Keratinocyte (primary cell): ENCODE results near the gene CCDC179. TPM values are rescaled to one million over a fixed set of nuclear protein-coding genes. Genes with fewer than 3 reads are reported as not detected.

Experiments used
- DNase-seq: peaks from one replicate; pipeline ENCODE4 v3.0.0-alpha.2; 2011; ENCODE audit warnings: low read depth, missing footprints, low spot score
- FAIRE-seq: peaks from 2 replicates; lab custom pipeline; 2011; peaks lifted over from hg19 to GRCh38; lab: Jason Lieb, UNC
- H2AFZ ChIP-seq: 2 replicates; pipeline ENCODE4 v1.6.0; 2012; ENCODE audit warnings: low read length, control low read depth, inconsistent platforms; ENCODE audit not compliant: control insufficient read depth
- H3K27ac ChIP-seq: 2 replicates; pipeline ENCODE4 v1.5.1; 2011; ENCODE audit warnings: low read length; ENCODE audit not compliant: control insufficient read depth, insufficient read depth
- H3K27me3 ChIP-seq: 3 replicates; pipeline ENCODE4 v1.6.0; 2011; ENCODE audit warnings: low read length; ENCODE audit not compliant: control insufficient read depth, insufficient read depth; ENCODE audit errors: extremely low read depth
- H3K36me3 ChIP-seq, 2 experiments: 2 replicates in 1 of 2; 3 replicates in 1 of 2; pipeline ENCODE4 v1.5.1; 2011; ENCODE audit warnings: low read length in 2 of 2, mild to moderate bottlenecking in 1 of 2; ENCODE audit not compliant: control insufficient read depth in 2 of 2, insufficient read depth in 2 of 2; ENCODE audit errors: extremely low read depth in 1 of 2
- H3K4me1 ChIP-seq: 3 replicates; pipeline ENCODE4 v1.5.1; 2011; ENCODE audit warnings: low read length; ENCODE audit not compliant: control insufficient read depth, insufficient read depth; ENCODE audit errors: extremely low read depth
- H3K4me2 ChIP-seq: 3 replicates; pipeline ENCODE4 v1.6.0; 2011; ENCODE audit warnings: low read depth, low read length; ENCODE audit not compliant: control insufficient read depth, insufficient read depth; ENCODE audit errors: extremely low read depth
- H3K4me3 ChIP-seq, 3 experiments: fragments of 200-600 bp in 1 of 3; sonication (generic) in 1 of 3; 2 replicates in 2 of 3; 3 replicates in 1 of 3; pipeline ENCODE4 v1.5.1; 2011 to 2016; ENCODE audit warnings: low read length in 3 of 3, mild to moderate bottlenecking in 3 of 3, control low read depth in 2 of 3, inconsistent platforms in 1 of 3, low read depth in 1 of 3, mixed read lengths in 1 of 3, mixed run types in 1 of 3, moderate library complexity in 1 of 3; ENCODE audit not compliant: control insufficient read depth in 2 of 3, insufficient read depth in 2 of 3; ENCODE audit errors: extremely low read depth in 1 of 3
- H3K79me2 ChIP-seq: 2 replicates; pipeline ENCODE4 v1.6.0; 2012; ENCODE audit warnings: low read length; ENCODE audit not compliant: control insufficient read depth, insufficient read depth
- H3K9ac ChIP-seq: 3 replicates; pipeline ENCODE4 v1.6.0; 2011; ENCODE audit warnings: low read length; ENCODE audit not compliant: control insufficient read depth, insufficient read depth; ENCODE audit errors: extremely low read depth
- H3K9me1 ChIP-seq: 3 replicates; pipeline ENCODE4 v1.6.0; 2011; ENCODE audit warnings: low read length; ENCODE audit not compliant: control insufficient read depth, insufficient read depth; ENCODE audit errors: extremely low read depth
- H3K9me3 ChIP-seq: 2 replicates; pipeline ENCODE4 v1.5.1; 2012; ENCODE audit warnings: low read depth, low read length; ENCODE audit not compliant: control insufficient read depth
- H4K20me1 ChIP-seq: 3 replicates; pipeline ENCODE4 v1.6.0; 2011; ENCODE audit warnings: low read length; ENCODE audit not compliant: control insufficient read depth, insufficient read depth; ENCODE audit errors: extremely low read depth
- EZH2 ChIP-seq: IDR thresholded peaks from one replicate; pipeline ENCODE4 v1.6.1; 2012; ENCODE audit warnings: inconsistent platforms, mild to moderate bottlenecking, low read length, moderate library complexity
- dilution Hi-C: fragments of 300-500 bp; cut with MboI; formaldehyde crosslinking; loops from one replicate; pipeline ENCODE4 v1.7.0; 2020; ENCODE audit warnings: low sequenced_read_pairs; ENCODE audit not compliant: extremely low pct_ligation_motif_present
- polyA minus RNA-seq, 3 experiments: library from RNA; depleted of rRNA, polyadenylated mRNA; stranded (reverse); fragments of >200 nt; gene quantifications; 1 replicate in 1 of 3; 2 replicates in 1 of 3; 3 replicates in 1 of 3; pipeline ENCODE4 v1.2.3, GENCODE V29; 2011
- polyA plus RNA-seq, 5 experiments: library from polyadenylated mRNA; depleted of rRNA in 3 of 5; stranded (reverse) in 3 of 5; stranded (forward) in 1 of 5; unstranded in 1 of 5; fragments of >200 nt; gene quantifications; 1 replicate in 1 of 5; 2 replicates in 3 of 5; 3 replicates in 1 of 5; pipeline versions ENCODE4 v1.2.1 to v1.2.3, GENCODE V29; 2011 to 2012; ENCODE audit warnings: missing spikeins in 2 of 5, low read depth in 1 of 5, low replicate concordance in 1 of 5
- TF ChIP-seq, protein P1 (sequence below), 3 experiments: IDR thresholded peaks in 1 of 3; conservative IDR thresholded peaks in 1 of 3; optimal IDR thresholded peaks in 1 of 3; 2 replicates in 2 of 3; 3 replicates in 1 of 3; pipeline versions ENCODE3 to v1.5.1; 2011; ENCODE audit warnings: low read length in 3 of 3, mild to moderate bottlenecking in 3 of 3, moderate library complexity in 2 of 3, control low read depth in 1 of 3, inconsistent platforms in 1 of 3; ENCODE audit not compliant: insufficient read depth in 2 of 3; ENCODE audit errors: extremely low read depth in 1 of 3

The CCDC179 gene
- not detected in 3 replicates for polyA plus RNA-seq
- polyA plus RNA-seq (2011; ENCODE audit: low read depth): not detected
- polyA plus RNA-seq (2011; cell fraction: cytosol; rRNA removed): not detected in 2 replicates
- polyA plus RNA-seq (2011; cell fraction: nucleus; rRNA removed): not detected in 2 replicates
- not detected in 2 replicates for polyA plus RNA-seq (2012; ENCODE audit: low replicate concordance)
- polyA minus RNA-seq: not detected in 3 replicates
- not detected for polyA minus RNA-seq (2011; cell fraction: cytosol; rRNA and poly(A)+ RNA removed)
- not detected in 2 replicates for polyA minus RNA-seq (2011; cell fraction: nucleus; rRNA and poly(A)+ RNA removed)

DNA sequence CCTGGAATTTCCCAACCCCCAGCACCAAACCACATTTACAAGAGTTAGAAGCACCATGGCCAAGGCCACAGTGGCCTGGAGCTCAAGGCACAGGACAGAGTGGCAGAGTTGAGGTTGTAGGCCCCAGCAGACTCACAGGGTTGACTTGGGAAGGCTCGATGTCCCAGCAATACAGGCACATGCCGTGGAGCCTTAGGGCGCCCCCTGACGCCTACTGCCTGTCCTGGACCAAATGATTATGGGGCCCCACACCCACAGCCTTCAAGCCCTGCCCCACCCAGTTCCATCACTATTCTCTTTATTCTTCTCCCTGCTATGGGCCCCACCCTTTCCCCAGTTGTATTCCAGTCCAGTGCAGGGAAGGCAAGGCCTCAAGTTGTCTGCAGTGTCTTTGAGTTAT lies at the start of gene CCDC179:
Gene CCDC179, minus strand, starts transcription at position 234 of the 400 bp plus-strand sequence. Its CDS starts 53 bp downstream, at position 181.
- Histone ChIP-seq H3K9me3 (no peaks in the 10 kb centered on the region), H3K4me2 (no peak within 1 kb of the TSS), H3K9ac (no peak within 1 kb of the TSS), H3K36me3 (no peaks in the 10 kb centered on the region), H3K79me2 (no peaks in the 10 kb centered on the region), H3K4me3 (no peak within 1 kb of the TSS), H3K4me1 (no peaks in the 10 kb centered on the region), H4K20me1 (no peaks in the 10 kb centered on the region), H3K27me3 (no peaks in the 10 kb centered on the region), H2AFZ (no peak within 1 kb of the TSS), H3K27ac (no peak within 1 kb of the TSS), H3K9me1 (no peaks in the 10 kb centered on the region)
- DNase-seq (no peak), FAIRE-seq (no peak)
- TF ChIP-seq, protein P1, sequence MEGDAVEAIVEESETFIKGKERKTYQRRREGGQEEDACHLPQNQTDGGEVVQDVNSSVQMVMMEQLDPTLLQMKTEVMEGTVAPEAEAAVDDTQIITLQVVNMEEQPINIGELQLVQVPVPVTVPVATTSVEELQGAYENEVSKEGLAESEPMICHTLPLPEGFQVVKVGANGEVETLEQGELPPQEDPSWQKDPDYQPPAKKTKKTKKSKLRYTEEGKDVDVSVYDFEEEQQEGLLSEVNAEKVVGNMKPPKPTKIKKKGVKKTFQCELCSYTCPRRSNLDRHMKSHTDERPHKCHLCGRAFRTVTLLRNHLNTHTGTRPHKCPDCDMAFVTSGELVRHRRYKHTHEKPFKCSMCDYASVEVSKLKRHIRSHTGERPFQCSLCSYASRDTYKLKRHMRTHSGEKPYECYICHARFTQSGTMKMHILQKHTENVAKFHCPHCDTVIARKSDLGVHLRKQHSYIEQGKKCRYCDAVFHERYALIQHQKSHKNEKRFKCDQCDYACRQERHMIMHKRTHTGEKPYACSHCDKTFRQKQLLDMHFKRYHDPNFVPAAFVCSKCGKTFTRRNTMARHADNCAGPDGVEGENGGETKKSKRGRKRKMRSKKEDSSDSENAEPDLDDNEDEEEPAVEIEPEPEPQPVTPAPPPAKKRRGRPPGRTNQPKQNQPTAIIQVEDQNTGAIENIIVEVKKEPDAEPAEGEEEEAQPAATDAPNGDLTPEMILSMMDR (optimal IDR thresholded peaks at IDR 0.05 in 1 of 3, IDR thresholded peaks at IDR 0.05 in 1 of 3, conservative IDR thresholded peaks at IDR 0.05 in 1 of 3; ENCODE audit: extremely low read depth in 1 of 3, insufficient read depth in 2 of 3, low read length in 3 of 3): no peak
- TF ChIP-seq EZH2: no peak
- dilution Hi-C loops: no loop called here

- H3K4me1 ChIP-seq: no peaks in the 10 kb centered on the region
- dilution Hi-C loops: no loop called here
- H3K9me3 ChIP-seq: no peaks in the 10 kb centered on the region
- H3K9ac ChIP-seq: no peak overlapping the region
- H3K4me3 ChIP-seq: no peak overlapping the region
- H3K27ac ChIP-seq: no peak overlapping the region
- H3K27me3 ChIP-seq: no peaks in the 10 kb centered on the region
- no peak overlapping the region for H3K4me2 ChIP-seq
- H3K9me1 ChIP-seq: no peaks in the 10 kb centered on the region
- H2AFZ ChIP-seq: no peak overlapping the region
- no peaks in the 10 kb centered on the region for H4K20me1 ChIP-seq
- H3K79me2 ChIP-seq: no peaks in the 10 kb centered on the region
- no peaks in the 10 kb centered on the region for H3K36me3 ChIP-seq
- DNase-seq: no peak
- TF ChIP-seq EZH2: no peak
- TF ChIP-seq, protein P1 (optimal IDR thresholded peaks at IDR 0.05 in 1 of 3, IDR thresholded peaks at IDR 0.05 in 1 of 3, conservative IDR thresholded peaks at IDR 0.05 in 1 of 3; ENCODE audit: extremely low read depth in 1 of 3, insufficient read depth in 2 of 3, low read length in 3 of 3): no peak
- no peak for FAIRE-seq
Measured at GRCh38 chr11:22903782-22904181, 43.5 kb upstream of the CCDC179 start.
